H7 (cell line): ENCODE measurements around the gene PYROXD2. TPM values are rescaled to one million over a fixed set of nuclear protein-coding genes. Genes with fewer than 3 reads are reported as not detected.

ENCODE experiments used
- DNase-seq: peaks from one replicate; pipeline ENCODE4 v3.0.0; 2012
- H3K27me3 ChIP-seq: 2 replicates; pipeline ENCODE4 v1.6.0; 2011; ENCODE audit warnings: mild to moderate bottlenecking, low read length; ENCODE audit not compliant: control insufficient read depth, insufficient read depth
- H3K36me3 ChIP-seq: replicated peaks from 2 replicates; pipeline ENCODE4 v1.5.1; 2011; ENCODE audit warnings: low read length; ENCODE audit not compliant: control insufficient read depth, insufficient read depth
- H3K4me3 ChIP-seq: 2 replicates; pipeline ENCODE4 v1.5.1; 2011; ENCODE audit warnings: low read depth, mild to moderate bottlenecking, control low read depth, low read length, moderate library complexity; ENCODE audit not compliant: insufficient read depth
- total RNA-seq: library from RNA; depleted of rRNA; stranded (reverse); fragments of >200 nt; shearing (Covaris generic); gene quantifications from 2 replicates; pipeline ENCODE4 v1.2.3, GENCODE V29; 2014

The PYROXD2 gene
- total RNA-seq, 1 experiment from 2014 or later = 9.5 TPM

- no peak for DNase-seq
- Histone ChIP-seq H3K36me3 (peaks cover 9% of the 10 kb centered on the region), H3K4me3 (peak overlapping the region; percentile 85), H3K27me3 (no peaks in the 10 kb centered on the region)
Observed at GRCh38 chr10:98446151-98446660, 31.2 kb upstream of the PYROXD2 start.

- Histone ChIP-seq H3K4me3 (0 out of 2 replicates have a peak overlapping the region, but pooled peaks have one; percentile 85), H3K27me3 (no peaks in the 10 kb centered on the region), H3K36me3 (peaks cover 9% of the 10 kb centered on the region)
- DNase-seq = no peak
Observed at GRCh38 chr10:98445200-98445812, 30.3 kb upstream of the PYROXD2 start.

- Histone ChIP-seq H3K27me3 (no peaks in the 10 kb centered on the region), H3K4me3 (no peak overlapping the region), H3K36me3 (peaks cover 9% of the 10 kb centered on the region)
- no peak for DNase-seq
Observed at GRCh38 chr10:98444314-98445006, 29.5 kb upstream of the PYROXD2 start.

GRCh38 chr10:98438715-98439114, 23.7 kb upstream of the PYROXD2 start:
- no peak for DNase-seq
- Histone ChIP-seq H3K27me3 (no peaks in the 10 kb centered on the region), H3K36me3 (peaks cover 8% of the 10 kb centered on the region), H3K4me3 (no peak overlapping the region)

GRCh38 chr10:98436704-98437103, 21.7 kb upstream of the PYROXD2 start:
- DNase-seq = no peak
- peaks cover 4% of the 10 kb centered on the region for H3K36me3 ChIP-seq
- no peak overlapping the region for H3K4me3 ChIP-seq
- no peaks in the 10 kb centered on the region for H3K27me3 ChIP-seq

DNA sequence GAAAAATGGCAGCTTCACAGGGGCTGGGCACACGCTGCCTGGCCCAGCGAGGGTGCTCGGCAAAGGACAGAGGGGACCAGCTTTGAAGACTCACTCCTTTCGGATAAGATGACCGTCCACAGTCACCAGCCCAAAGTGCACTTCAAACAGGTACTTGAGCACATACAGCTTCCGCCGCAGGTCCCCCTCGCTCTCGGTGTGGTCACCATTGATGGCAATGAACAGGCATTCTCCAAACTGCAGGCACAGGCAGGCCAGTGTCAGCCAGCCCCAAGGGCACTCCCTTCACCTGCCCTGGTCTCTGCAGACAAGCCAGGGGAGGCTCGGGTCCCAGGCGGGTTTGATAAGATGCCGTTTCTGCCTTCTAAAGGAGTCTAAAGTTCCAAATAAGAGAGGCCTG, 20.2 kb upstream of the PYROXD2 start:
- H3K4me3 ChIP-seq = no peak overlapping the region
- no peaks in the 10 kb centered on the region for H3K27me3 ChIP-seq
- peaks cover 8% of the 10 kb centered on the region for H3K36me3 ChIP-seq
- peak; percentile 5 for DNase-seq

DNA sequence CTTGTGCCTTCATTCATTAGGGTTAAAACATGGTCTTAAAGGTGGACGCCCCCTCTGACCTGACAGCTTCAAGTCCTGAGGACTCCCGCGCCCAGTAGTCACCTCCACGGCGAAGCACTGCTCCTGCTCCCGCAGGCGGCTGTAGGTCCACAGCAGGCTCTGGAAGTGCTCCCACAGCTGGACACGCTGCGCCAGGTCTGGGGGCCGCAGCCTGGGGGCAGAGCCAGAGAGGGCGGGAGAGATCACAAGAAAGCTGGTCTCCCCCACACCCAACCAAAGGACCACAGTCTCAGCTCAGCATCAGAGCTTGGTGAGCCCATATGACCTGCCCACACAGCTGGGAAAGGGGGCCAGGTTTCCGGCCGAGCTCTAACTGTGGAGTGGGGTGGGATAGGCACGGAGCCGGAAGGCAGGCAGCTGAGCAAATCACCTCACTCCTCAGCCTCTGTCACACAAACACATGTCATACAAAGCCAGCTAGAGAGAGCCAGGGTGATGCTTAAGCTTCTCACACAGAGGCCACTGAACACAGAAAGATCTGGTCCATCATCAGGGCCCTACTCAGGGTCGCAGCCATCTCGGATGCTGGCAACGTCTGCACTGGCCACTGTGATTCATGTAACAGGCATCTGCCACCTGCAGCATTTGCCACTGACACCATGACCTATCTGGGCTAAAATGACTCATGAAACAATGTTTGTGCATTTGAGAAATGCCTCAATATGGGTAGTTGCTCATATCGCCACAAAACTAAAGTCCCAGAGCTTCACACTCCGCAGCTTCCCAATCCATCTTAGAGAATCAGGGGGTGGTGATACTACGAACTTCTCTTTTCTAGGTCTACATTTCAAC, 19.1 kb upstream of the PYROXD2 start:
- Histone ChIP-seq H3K36me3 (peaks cover 10% of the 10 kb centered on the region), H3K4me3 (no peak overlapping the region), H3K27me3 (no peaks in the 10 kb centered on the region)
- DNase-seq = peak; percentile 7

DNA sequence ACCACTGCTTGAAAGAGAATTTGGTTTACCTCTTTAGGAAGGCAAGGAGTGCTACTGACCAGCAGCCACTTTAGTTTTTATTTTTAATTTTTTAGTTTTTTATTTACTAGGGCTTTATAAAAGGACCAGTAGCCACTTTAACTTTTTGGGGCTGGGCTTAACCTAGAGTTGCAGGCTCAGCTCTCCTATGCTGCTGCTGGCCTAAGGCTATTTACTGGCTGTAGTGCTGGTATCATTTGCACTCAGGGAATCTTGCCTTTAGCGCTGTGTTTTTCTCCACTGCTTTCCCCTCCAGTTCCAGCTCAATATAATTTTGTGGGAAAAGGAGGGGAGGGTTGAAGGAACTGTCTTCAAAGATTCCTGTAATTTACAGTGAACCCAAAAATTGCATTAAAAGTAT, 18.4 kb upstream of the PYROXD2 start:
- Histone ChIP-seq H3K36me3 (peaks cover 10% of the 10 kb centered on the region), H3K4me3 (no peak overlapping the region), H3K27me3 (no peaks in the 10 kb centered on the region)
- DNase-seq = peak; percentile 1

DNA sequence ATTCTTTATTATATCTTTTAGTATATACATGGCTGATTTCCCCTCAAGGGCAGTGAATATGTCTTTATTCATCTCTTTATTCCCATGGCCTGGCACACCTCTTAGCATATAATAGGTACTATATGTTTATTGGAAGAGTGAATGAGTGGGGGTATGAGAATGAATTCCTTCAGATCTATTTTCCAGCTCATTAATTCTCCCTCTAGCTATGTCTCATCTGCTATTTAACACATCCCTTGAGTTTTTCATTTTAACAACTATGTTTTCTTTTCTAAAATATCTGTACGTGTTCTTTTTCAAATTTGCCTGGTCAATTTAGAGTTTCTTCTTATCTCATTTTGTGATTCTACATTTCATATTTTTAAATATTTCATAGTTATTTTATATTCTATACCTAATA, 17.3 kb upstream of the PYROXD2 start:
- Histone ChIP-seq H3K27me3 (no peaks in the 10 kb centered on the region), H3K4me3 (no peak overlapping the region), H3K36me3 (peaks cover 10% of the 10 kb centered on the region)
- DNase-seq = no peak

DNA sequence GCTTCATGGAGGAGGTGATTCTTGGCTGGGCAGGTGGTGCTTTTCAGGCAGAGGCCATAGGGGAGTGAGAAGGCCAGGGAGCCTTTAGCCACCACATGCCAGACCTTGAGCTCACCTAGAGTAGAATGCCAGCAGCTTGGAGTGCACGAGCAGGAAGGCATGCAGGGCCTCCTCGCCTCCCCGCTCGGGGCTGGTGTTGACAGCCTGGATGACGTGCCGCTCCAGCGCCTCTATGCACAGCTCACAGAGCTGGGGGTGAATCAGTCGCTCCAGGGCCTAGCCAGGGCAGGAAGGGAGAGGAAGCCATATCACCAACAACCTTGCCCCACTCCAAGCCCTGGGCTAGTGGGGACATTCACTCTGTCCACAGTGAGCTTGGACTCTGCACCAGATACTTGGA, 16.0 kb upstream of the PYROXD2 start:
- DNase-seq = peak; percentile 20
- peaks cover 10% of the 10 kb centered on the region for H3K36me3 ChIP-seq
- H3K4me3 ChIP-seq = no peak overlapping the region
- no peaks in the 10 kb centered on the region for H3K27me3 ChIP-seq

- Histone ChIP-seq H3K27me3 (no peaks in the 10 kb centered on the region), H3K36me3 (peaks cover 10% of the 10 kb centered on the region), H3K4me3 (no peak overlapping the region)
- DNase-seq = no peak
Observed at GRCh38 chr10:98430427-98430826, 15.4 kb upstream of the PYROXD2 start.

DNA sequence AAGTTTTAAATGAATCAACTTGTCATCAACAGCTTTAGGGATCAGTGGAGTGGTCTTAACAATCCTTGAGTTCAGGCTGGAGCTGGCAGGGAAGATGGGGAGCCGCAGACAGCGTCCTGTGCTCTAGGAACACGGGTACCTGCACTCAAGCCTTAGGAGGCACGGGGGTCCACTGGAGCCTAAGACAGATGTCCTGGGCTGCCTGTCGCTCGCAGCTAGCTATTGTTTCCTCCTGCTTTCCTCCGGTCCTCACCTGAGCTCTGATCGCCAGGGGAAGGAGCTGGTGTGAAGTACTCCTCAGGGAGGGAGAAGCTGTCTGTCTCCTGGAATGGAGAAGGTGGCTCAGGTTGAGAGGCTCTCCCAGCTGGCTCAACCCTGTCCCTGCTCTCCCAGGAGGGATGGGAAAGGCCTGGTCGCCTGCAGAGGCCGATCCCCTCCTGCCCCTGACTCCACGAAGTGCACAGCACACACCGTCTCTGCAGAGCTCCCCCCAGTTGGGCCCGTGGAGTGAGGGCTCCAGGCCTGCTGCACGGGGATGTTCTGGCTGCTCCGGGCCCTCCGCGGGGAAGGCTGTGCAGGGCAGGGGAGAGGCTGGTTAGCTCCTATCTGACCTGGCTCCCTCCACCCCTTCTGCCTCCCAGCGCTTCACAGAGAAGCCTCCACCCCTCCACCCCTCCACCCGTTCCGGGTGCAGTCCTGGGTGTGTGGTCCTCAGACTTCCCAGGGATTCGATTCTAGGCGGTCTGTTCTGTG, 14.5 kb upstream of the PYROXD2 start:
- Histone ChIP-seq H3K36me3 (peaks cover 5% of the 10 kb centered on the region), H3K4me3 (no peak overlapping the region), H3K27me3 (no peaks in the 10 kb centered on the region)
- DNase-seq = no peak

GRCh38 chr10:98427011-98427515, 12.1 kb upstream of the PYROXD2 start:
- Histone ChIP-seq H3K4me3 (no peak overlapping the region), H3K27me3 (no peaks in the 10 kb centered on the region), H3K36me3 (peaks cover 5% of the 10 kb centered on the region)
- peak; percentile 40 for DNase-seq
